Activated T-cell treated with anti-CD3 and anti-CD28 coated beads for 4 hours (primary cell): ENCODE results near the gene PDXP.
"Not testable (repeated sequence)": the region's sequence is repeated elsewhere in the genome, so short reads cannot be mapped to it uniquely, and the experiment has no call there.

Source experiments
- DNase-seq: peaks from one replicate; pipeline ENCODE4 v3.0.0-alpha.2; 2020

PDXP gene, protein sequence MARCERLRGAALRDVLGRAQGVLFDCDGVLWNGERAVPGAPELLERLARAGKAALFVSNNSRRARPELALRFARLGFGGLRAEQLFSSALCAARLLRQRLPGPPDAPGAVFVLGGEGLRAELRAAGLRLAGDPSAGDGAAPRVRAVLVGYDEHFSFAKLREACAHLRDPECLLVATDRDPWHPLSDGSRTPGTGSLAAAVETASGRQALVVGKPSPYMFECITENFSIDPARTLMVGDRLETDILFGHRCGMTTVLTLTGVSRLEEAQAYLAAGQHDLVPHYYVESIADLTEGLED

DNA sequence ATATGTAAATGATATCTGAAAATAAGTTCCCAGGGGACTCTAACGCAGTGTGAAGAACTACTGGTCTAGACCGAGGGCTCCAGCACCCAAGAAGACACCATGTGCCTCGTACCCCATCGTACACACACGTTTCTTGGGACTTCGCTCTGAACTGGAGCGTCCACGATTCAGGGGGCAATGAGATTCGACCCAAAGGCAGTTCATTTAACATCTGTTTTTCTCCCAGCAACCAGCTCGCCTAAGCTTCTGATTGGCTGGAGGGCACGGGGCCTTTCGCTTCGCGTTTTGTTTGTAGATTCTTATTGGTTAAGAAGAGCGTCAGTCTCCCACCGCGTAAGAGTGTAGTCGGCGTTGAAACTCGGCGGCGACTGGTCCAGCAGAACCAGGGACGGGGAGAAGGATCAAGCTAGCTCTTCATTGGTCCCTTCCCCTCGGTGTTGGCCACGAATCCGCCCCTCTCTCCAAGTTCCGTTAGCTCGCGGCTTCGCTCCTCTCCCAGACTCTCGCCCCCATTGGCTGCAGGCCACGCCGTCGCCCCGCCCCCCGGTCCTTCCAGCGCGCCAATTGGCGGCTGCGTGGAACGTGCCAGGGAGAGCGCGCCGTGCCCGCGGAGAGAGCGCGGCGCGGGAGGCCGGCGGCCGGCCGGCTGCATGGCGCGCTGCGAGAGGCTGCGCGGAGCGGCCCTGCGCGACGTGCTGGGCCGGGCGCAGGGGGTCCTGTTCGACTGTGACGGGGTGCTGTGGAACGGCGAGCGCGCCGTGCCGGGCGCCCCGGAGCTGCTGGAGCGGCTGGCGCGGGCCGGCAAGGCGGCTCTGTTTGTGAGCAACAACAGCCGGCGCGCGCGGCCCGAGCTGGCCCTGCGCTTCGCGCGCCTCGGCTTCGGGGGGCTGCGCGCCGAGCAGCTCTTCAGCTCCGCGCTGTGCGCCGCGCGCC is at the start of gene PDXP:
PDXP (plus strand) TSS at position 591 of the 933 bp plus-strand sequence; CDS start at position 651, 60 bp downstream.
- DNase-seq = peak; percentile 98

DNA sequence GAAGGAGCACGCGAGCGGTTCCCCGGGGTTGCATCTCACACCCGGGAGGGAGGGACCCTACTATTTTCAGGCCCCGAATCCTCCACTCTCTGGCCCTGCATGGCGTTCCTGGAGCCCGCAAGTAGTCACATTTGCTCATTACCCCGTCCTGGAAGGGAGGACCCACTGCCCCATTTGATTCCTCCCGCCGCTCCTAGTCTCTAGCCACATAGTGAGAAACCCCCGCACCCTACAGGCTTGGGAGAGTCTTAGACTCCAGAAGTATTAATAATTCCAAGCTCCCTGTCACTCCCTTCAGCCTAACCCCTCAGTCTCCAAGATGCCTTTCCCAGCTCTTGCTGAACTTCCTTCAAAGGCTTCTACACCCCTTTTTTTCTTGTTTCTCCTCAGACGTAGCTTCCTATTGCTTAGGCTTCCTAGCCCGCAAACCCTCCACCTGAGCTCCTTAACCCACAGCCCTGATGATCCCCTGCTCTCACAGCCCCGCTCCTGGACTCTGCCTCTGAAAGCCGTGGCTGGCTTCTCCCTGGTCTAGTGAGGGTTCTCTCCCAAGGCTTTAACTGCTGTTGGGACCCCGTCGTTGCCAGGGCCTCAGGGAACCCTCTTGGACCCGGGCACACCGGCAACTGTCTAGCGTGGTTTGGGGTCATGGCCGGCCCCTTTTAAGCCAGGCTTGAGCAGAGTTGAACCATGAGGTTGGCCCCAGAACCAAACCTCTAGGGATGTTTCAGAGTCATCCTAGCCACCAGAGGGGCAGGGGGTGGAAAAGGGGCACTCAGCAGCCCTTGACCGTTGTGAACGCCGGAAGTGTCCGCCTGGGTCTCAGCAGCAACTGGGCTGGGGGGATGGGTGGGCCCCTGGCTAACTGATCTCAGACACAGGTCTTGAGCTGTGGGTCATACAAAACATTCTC is 49.0 kb upstream of the PDXP start:
- no peak for DNase-seq

GRCh38 chr22:37610153-37610475 is 48.4 kb upstream of the PDXP start:
- not testable (repeated sequence) for DNase-seq

DNA sequence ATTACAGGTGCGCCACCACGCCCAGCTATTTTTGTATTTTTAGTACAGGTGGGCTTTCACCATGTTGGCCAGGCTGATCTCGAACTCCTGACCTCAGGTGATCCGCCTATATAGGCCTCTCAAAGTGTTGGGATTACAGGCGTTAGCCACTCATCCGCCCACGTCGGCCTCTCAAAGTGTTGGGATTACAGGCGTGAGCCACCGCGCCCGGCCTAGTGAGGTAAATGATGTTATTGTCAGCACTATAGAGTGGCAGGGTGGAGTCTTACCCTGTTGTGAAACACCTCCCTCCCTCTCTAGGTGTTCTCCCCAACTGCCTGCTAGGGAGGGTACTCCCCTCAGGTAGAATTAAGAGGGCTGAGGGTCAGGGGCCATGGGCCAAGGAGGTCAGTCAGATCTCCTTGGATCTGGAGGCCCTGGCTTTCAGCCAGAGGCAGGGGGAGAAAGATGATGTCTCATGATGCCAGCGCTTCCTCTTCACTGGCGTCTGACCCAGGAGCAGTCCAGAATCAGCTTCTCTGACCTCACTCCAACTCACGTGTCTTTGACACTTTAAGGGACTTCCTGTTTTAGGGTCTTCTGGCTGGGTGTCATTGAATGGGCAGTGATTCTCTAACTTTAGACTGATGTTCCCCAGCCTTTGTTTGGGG is 47.9 kb upstream of the PDXP start:
- DNase-seq = no peak

DNA sequence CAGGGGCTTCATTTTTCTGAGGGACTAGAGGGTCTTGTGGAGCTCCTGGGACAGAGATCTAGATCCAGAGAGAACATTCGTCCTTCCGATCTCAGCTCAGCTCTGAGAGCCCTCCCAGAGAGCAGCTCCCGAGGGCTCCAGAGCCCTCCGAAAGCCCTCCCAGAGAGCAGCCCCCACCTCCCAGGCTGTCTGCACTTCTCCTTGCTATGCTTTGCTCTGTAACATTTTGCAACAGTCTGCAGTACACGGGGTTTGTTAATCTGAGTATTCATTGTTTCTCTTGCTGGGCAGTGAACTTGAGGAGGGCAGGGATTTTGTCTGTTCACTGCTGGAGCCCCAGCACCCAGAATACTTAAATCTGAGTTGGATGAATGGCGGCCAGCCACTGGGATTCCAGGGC is 47.3 kb upstream of the PDXP start:
- no peak for DNase-seq

DNA sequence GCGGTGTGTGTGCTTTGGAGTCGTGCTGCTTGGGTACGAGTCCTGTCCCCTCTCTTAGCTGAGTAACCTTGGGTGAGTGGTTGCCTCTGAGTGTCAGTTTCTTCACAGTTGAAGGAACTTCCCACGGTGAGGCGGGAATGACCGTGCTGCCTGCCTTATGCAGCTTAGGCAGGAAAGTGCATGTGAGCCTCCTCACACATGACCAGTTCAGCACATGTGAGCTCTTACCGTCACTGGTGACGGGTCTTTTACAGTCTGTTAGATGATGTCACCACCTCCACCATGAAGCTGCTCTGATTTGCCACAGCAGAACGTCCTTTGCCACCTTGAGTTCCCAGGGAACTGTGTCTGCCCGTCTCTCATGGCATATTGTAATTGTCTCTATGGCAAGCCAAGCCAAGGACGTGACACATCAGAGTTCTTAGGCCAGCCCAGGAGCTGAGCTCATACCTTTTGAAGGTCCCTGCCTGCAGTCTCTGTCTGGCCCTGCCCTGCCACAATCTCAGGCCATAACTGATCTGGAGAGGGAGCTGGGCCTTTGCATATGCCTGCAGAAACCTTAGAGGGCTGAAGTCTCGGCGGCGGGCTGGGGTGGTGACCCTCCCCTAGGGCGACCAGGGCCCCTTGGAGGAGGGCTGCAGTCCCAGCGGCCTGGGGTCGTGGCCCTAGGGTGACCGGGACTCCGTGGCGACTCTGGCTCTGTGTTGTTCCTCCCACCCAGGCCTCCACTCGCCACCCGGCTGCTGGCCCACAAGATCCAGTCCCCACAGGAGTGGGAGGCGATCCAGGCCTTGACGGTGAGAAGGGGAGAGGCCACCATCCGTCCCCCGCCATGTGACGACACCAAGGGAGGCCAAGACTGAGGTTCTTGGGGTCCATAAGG is 42.1 kb upstream of the PDXP start:
- no peak for DNase-seq

DNA sequence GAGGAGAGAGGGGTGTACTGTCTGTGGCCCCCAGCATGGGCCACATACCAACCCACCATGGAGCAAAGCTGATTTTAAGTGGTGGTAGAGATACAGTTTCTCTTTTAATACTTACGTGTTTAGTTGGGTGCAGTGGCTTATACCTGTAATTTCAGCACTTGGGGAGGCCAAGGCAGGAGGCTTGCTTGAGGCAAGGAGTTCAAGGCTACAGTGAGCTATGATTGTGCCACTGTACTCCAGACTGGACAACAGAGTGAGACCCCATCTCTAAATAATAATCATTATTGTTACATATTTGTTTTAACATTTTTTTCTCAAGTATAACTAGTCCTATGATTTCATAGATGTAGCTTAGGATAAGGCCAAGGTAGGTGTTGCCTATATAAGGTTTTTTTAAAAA is 41.1 kb upstream of the PDXP start:
- no peak for DNase-seq

- no peak for DNase-seq
Measured at GRCh38 chr22:37618072-37618656, 40.4 kb upstream of the PDXP start.

GRCh38 chr22:37618674-37619073 is 39.8 kb upstream of the PDXP start:
- DNase-seq = no peak

DNA sequence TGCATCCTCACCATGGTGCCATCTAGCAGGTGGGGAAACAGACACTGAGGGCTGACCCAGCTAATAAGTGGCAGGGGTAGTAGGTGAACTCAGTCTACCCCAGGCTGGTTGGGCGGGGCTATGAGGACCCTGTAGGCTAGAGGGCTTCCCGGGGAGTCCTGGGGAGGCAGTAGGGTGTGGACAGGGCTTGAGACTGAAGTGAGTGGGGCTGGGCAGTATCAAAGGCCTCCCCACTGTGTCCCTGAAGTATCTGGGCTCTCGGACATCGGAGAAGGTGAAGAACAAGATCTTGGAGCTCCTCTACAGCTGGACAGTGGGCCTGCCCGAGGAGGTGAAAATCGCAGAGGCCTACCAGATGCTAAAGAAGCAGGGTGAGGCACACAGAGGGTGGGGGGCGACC is 38.5 kb upstream of the PDXP start:
- no peak for DNase-seq

GRCh38 chr22:37621352-37621860 is 37.1 kb upstream of the PDXP start:
- no peak for DNase-seq

GRCh38 chr22:37623075-37624016 is 35.2 kb upstream of the PDXP start:
- peak; percentile 68 for DNase-seq

GRCh38 chr22:37624017-37624365 is 34.5 kb upstream of the PDXP start:
- no peak for DNase-seq

- DNase-seq = no peak
Measured at GRCh38 chr22:37624876-37625275, 33.6 kb upstream of the PDXP start.

GRCh38 chr22:37625737-37626136 is 32.8 kb upstream of the PDXP start:
- no peak for DNase-seq

DNA sequence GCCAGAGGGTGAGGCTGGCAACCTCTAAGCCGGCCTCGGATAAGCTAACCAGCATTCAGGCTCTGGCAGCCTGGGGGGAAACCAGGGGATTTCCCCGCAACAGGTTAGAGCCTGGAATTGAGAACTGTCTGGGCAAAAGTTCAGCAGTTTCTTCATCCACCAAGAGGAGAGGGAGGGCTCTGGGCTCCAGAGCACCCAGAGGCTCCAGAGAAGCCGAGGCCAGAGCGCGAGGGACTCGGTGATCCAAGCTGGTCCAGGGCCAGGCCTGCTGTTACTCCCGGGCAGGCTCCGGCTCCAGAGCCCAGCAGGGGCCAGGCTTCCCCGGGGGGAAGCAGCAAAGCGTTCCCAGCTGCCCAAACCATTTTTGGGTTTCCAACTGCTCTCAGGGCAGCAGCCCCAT is 32.4 kb upstream of the PDXP start:
- DNase-seq = no peak

DNA sequence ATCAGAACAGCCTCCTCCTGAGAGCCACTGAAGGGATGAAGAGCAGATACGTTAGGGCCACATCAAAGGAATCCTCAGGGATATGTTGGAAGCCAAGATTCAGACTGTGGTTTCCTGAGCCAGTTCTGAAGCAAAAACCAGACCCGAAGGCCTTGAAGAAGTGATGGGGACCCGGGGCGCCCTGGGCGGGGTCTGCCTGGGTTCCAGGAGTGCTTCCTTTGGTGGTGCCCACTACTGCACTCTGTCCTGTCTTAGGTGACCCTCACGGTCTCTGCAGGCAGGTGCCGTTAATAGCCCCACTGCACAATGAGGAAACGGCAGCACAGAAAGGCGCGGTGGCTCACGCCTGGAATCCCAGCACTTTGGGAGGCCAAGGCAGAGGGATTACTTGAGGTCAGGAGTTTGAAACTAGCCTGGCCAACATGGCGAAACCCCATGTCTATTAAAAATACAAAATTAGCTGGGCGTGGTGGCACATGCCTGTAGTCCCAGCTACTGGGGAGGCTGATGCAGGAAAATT is 31.9 kb upstream of the PDXP start:
- no peak for DNase-seq

DNA sequence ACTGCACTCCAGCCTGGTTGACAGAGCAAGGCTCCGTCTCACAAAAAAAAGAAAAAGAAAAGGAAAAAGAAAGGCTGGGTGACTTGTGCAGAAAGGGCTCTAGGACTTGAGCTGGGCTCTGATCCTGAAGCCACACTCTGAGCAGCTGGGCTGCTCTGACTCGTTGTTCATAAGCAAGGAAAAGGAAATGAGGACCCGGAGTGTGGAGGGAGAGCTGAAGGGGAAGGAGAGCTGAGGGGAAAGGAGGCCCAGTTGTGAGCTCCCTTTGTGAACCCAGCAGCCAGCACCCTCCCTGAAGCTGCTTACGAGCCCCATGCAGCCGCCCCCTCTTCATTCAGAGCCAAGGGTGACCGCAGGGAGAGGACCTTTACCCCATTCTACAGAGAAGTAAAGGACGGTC is 31.4 kb upstream of the PDXP start:
- no peak for DNase-seq

GRCh38 chr22:37627545-37627944 is 31.0 kb upstream of the PDXP start:
- no peak for DNase-seq

- DNase-seq = no peak
Measured at GRCh38 chr22:37628830-37629229, 29.7 kb upstream of the PDXP start.
